Adrenal gland (tissue), 12 donors: Measurements from ENCODE around the gene RAD23A. TPM values are rescaled to one million over a fixed set of nuclear protein-coding genes. Genes with fewer than 3 reads are reported as not detected.
"Not testable (repeated sequence)": the region's sequence is repeated elsewhere in the genome, so short reads cannot be mapped to it uniquely, and the experiment has no call there.

Experiments
- DNase-seq, 7 donors: peaks; one replicate each; pipeline ENCODE4 v3.0.0-alpha.2; 2019 to 2020
- H3K27ac ChIP-seq, 5 donors: fragments of 200-600 bp; sonication (generic) in 4 of 5; 1 replicate in 3 of 5; 2 replicates in 2 of 5; pipeline versions ENCODE4 v1.5.1 to v1.8.0; 2016 to 2020; ENCODE audit warnings: mild to moderate bottlenecking in 1 of 5
- H3K27me3 ChIP-seq: fragments of 200-600 bp; 2 replicates; pipeline ENCODE4 v1.8.0; 2021
- H3K36me3 ChIP-seq, 2 donors: fragments of 200-600 bp; replicated peaks in 1 of 2; 1 replicate in 1 of 2; 2 replicates in 1 of 2; pipeline versions ENCODE4 v1.5.1 to v1.8.0; 2018 to 2022
- H3K4me1 ChIP-seq, 2 donors: fragments of 200-600 bp; replicated peaks in 1 of 2; 1 replicate in 1 of 2; 2 replicates in 1 of 2; pipeline versions ENCODE4 v1.5.1 to v1.8.0; 2018 to 2021
- H3K4me3 ChIP-seq, 4 donors: fragments of 200-600 bp; sonication (generic) in 3 of 4; one replicate each; pipeline ENCODE4 v1.5.1; 2016 to 2018
- H3K9me3 ChIP-seq, 3 donors: fragments of 200-600 bp; sonication (generic) in 1 of 3; replicated peaks in 1 of 3; 1 replicate in 2 of 3; 2 replicates in 1 of 3; pipeline versions ENCODE4 v1.5.1 to v1.8.0; 2016 to 2021
- POLR2A ChIP-seq, 2 donors: fragments of 450-650 bp; IDR thresholded peaks; one replicate each; pipeline ENCODE4 v1.6.1; 2017; ENCODE audit warnings: antibody characterized with exemption in 2 of 2, mild to moderate bottlenecking in 2 of 2, moderate library complexity in 1 of 2
- WGBS, 4 donors: extraction: QIAGEN DNeasy Blood & Tissue Kit in 2 of 4; methylation state at CpG; one replicate each; pipeline versions ENCODE4 v1.1.5 to v1.1.7; 2013 to 2017; 5-methylcytosine and 5-hydroxymethylcytosine counted together
- intact Hi-C, 2 donors: fragments of 100-400 bp; cut with DNase I; formaldehyde crosslinking; loops; one replicate each; pipeline versions ENCODE4 v1.14.1 to v1.15.0; 2022 to 2023
- polyA plus RNA-seq, 3 donors: library from polyadenylated mRNA; stranded (reverse); fragments of 200-250 nt in 2 of 3; fragments of 350-450 nt in 1 of 3; fragmentation: Illumina TruSeq in 1 of 3; extraction: RNeasy Lipid Tissue Mini Kit (QIAGEN cat#74804) in 1 of 3; gene quantifications; one replicate each; pipeline ENCODE4 v1.2.3, GENCODE V29; 2013 to 2014
- total RNA-seq, 9 donors: library from RNA; depleted of rRNA in 4 of 9; stranded (reverse); fragments of >200 nt in 4 of 9; fragments of 120-200 nt in 1 of 9; fragmentation: NEBNext Ultra II Directional in 1 of 9; extraction: Animal tissue kit (Norgen Biotek cat#: 25700) in 1 of 9; gene quantifications; one replicate each; pipeline versions ENCODE4 v1.1.0 to v1.2.4, GENCODE V29; 2013 to 2023
- TF ChIP-seq, protein P1 (sequence below), 6 experiments: fragments of 450-650 bp in 4 of 6; fragments of 200-600 bp in 2 of 6; sonication (generic) in 1 of 6; IDR thresholded peaks; 1 replicate in 5 of 6; 2 replicates in 1 of 6; pipeline versions ENCODE4 v1.5.1 to v1.8.0; 2016 to 2021; ENCODE audit warnings: antibody characterized with exemption in 6 of 6, mild to moderate bottlenecking in 2 of 6, moderate library complexity in 1 of 6
- donor health status: healthy with polysubstance abuse.
- donor health status: Bipolar disorder and iron deficiency.
- donor health status: DM: yes; HTN: yes; CAD: no.
- donor health status: DM: no; HTN: no; CAD: no.
- donor health status: DM: no; HTN: no; CAD: no.
- donor health status: DM: yes; HTN: yes; CAD: no.

RAD23A gene
- total and polyA plus RNA-seq, 12 donors: 66.5 to 240 (median 112) TPM

DNA sequence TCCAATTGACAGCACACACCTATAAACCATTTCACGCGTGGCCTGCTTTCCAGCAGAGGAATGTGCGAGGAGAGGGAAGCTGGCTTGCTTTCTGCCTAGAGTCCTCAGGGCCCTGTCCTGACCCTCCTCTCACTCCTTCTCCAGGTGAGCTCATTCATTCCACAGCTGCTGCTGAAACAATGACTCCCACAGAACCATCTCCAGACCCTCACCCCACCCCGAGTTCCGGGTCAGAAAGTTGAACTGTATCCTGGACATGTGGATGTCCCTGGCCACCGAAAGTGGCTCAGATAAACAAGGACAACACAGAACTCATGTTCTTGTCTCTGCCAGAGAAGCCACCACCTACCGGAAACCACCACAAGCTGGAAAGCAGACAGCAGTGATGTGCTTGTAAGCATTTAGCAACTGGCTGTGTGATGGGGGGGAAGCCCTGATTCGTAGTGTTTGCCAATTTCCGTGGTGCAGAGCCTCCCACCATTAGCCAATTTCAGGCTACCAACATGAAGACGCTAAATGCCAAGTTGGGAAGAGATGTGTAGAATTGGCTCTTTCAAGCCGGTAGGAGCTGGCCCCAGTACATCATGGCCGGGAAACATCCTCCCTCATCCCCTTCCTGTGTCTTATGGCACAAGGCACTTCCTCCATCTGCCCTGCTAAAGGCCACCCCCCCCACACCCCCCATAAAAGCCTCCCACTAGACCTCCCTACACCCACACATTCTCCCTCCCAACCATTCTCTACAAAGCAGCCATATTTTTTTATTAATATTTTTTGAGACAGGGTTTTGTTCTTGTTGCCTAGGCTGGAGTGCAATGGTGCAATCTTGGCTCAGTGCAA is 31.6 kb upstream of the RAD23A start:
- TF ChIP-seq POLR2A (IDR thresholded peaks at IDR 0.05): no peak
- TF ChIP-seq, protein P1, sequence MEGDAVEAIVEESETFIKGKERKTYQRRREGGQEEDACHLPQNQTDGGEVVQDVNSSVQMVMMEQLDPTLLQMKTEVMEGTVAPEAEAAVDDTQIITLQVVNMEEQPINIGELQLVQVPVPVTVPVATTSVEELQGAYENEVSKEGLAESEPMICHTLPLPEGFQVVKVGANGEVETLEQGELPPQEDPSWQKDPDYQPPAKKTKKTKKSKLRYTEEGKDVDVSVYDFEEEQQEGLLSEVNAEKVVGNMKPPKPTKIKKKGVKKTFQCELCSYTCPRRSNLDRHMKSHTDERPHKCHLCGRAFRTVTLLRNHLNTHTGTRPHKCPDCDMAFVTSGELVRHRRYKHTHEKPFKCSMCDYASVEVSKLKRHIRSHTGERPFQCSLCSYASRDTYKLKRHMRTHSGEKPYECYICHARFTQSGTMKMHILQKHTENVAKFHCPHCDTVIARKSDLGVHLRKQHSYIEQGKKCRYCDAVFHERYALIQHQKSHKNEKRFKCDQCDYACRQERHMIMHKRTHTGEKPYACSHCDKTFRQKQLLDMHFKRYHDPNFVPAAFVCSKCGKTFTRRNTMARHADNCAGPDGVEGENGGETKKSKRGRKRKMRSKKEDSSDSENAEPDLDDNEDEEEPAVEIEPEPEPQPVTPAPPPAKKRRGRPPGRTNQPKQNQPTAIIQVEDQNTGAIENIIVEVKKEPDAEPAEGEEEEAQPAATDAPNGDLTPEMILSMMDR (IDR thresholded peaks at IDR 0.05): no peak
- 53 to 72% (median 61%) methylated on average over 12 of the region's 12 CpGs for WGBS, 4 donors
- H3K9me3 ChIP-seq: no peaks in the 10 kb centered on the region
- H3K4me1 ChIP-seq: peaks cover 0 to 15% of the 10 kb centered on the region in 2 donors
- no peaks in the 10 kb centered on the region for H3K36me3 ChIP-seq
- intact Hi-C loops: no loop called here
- no peaks in the 10 kb centered on the region for H3K27me3 ChIP-seq
- H3K4me3 ChIP-seq: no peak overlapping the region
- DNase-seq: peak in 2 of 7 donors; percentile 36 to 41
- peak overlapping the region in 2 of 5 donors; percentile 61 to 76 for H3K27ac ChIP-seq

DNA sequence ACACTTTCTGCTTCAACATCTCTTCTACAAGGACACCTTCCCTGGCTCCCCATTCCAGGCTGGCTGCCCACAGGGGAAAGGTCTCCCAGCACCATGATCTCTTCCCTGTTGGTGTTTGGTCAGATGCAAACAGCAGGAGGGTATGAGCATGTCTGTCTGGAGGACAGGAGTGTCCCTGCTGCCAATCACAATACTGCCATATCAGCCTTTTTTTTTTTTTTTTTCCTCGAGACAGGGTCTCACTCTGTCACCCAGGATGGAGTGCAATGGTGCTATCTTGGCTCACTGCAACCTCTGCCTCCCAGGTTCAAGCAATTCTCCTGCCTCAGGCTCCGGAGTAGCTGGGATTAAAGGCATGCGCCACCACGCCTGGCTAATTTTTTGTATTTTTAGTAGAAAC is 29.8 kb upstream of the RAD23A start:
- H3K36me3 ChIP-seq, intact Hi-C loops, H3K27ac ChIP-seq, H3K4me3 ChIP-seq, DNase-seq, H3K27me3 ChIP-seq, H3K9me3 ChIP-seq: not testable (repeated sequence)
- WGBS, 4 donors: 72 to 90% (median 84%) methylated on average over 4 of the region's 4 CpGs
- H3K4me1 ChIP-seq: peaks cover 4 to 18% of the 10 kb centered on the region in 2 donors

DNA sequence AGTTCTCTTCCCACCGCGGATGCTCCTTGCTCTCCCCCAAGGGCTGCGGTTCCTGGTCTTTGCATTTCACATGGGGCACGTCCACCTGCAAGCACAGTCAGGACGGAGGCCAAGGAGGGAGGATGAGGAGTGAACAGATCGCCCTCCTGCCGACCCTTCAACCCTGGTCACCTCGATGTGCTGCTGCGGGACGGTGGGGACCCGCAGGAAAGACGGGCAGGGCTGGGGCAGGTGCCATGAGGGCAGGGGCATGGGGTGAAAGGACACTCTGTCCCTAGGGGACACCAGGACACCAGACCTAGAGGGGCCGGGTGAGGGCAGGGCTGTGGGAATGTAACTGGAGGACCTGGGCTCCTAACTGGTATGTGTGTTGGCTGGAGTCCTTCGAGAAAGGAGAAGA is 27.4 kb upstream of the RAD23A start:
- intact Hi-C loops: no loop called here
- H3K4me1 ChIP-seq: peaks cover 4 to 6% of the 10 kb centered on the region in 2 donors
- TF ChIP-seq, protein P1 (IDR thresholded peaks at IDR 0.05): no peak
- no peak for TF ChIP-seq POLR2A (IDR thresholded peaks at IDR 0.05)
- no peaks in the 10 kb centered on the region for H3K9me3 ChIP-seq
- H3K27ac ChIP-seq: no peak overlapping the region
- H3K4me3 ChIP-seq: no peak overlapping the region
- WGBS, 4 donors: 89 to 92% (median 90%) methylated on average over 14 of the region's 14 CpGs
- peaks cover 0 to 11% of the 10 kb centered on the region in 2 donors for H3K36me3 ChIP-seq
- no peak for DNase-seq
- no peaks in the 10 kb centered on the region for H3K27me3 ChIP-seq

DNA sequence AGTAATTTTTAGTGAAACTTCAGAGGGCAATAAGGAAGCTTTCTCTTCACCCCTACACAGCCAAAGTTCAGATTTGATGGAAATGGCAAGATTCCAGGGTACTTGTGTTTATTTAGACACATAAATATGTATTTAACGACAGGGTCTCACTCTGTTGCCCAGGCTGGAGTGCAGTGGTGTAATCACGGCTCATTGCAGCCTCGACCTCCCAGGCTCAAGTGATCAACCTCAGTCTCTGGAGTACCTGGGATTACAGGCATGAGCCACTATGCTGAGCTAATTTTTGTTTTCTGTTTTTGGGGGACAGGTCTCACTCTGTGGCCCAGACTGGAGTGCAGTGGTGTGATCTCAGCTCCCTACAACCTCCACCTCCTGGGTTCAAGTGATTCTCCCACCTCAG is 24.6 kb upstream of the RAD23A start:
- Histone ChIP-seq H3K9me3 (no peaks in the 10 kb centered on the region), H3K27me3 (no peaks in the 10 kb centered on the region), H3K36me3 (peaks cover 0 to 39% of the 10 kb centered on the region in 2 donors), H3K4me3 (no peak overlapping the region), H3K4me1 (peaks cover 3 to 4% of the 10 kb centered on the region in 2 donors), H3K27ac (no peak overlapping the region)
- intact Hi-C loops: no loop called here
- TF ChIP-seq, protein P1 (IDR thresholded peaks at IDR 0.05): no peak
- no peak for TF ChIP-seq POLR2A (IDR thresholded peaks at IDR 0.05)
- WGBS, 4 donors: 61 to 78% (median 68%) methylated on average over 3 of the region's 3 CpGs
- DNase-seq: no peak

DNA sequence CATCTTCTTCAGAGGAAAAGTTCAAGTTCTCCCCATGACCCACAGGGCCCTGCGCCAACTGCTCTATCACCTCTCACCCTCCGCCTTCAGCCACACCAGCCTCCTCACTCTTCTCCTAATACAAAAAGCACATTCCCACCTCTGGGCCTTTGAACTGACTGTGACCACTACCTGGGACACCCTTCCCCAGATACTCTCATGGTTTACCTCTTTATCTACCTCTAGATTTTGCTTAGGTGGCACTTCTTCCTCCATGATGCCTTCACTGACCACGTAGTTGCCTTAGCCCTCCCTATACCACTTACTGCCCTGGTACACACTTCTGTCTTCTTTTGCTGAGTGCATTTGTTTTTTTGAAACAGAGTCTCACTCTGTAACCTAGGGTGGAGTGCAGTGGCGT is 22.7 kb upstream of the RAD23A start:
- WGBS, 4 donors: 95 to 99% (median 95%) methylated on average over 4 of the region's 4 CpGs
- H3K27me3 ChIP-seq: no peaks in the 10 kb centered on the region
- TF ChIP-seq, protein P1 (IDR thresholded peaks at IDR 0.05): no peak
- TF ChIP-seq POLR2A (IDR thresholded peaks at IDR 0.05): no peak
- H3K36me3 ChIP-seq: peaks cover 0 to 58% of the 10 kb centered on the region in 2 donors
- no peak overlapping the region for H3K27ac ChIP-seq
- intact Hi-C loops: no loop called here
- peaks cover 3 to 4% of the 10 kb centered on the region in 2 donors for H3K4me1 ChIP-seq
- DNase-seq: no peak
- H3K4me3 ChIP-seq: no peak overlapping the region
- no peaks in the 10 kb centered on the region for H3K9me3 ChIP-seq
